GM20000 (cell line): Measurements from ENCODE around the gene CMTM8.
"Not testable (repeated sequence)": the region's sequence is repeated elsewhere in the genome, so short reads cannot be mapped to it uniquely, and the experiment has no call there.

Experiments used
- DNase-seq: peaks from one replicate; pipeline ENCODE4 v3.0.0; 2012; ENCODE audit warnings: low spot score
- CTCF ChIP-seq: IDR thresholded peaks from 2 replicates; pipeline ENCODE4 v1.5.1; 2012; ENCODE audit warnings: mild to moderate bottlenecking, control low read depth; ENCODE audit errors: extremely low read depth, missing control alignments

The CMTM8 gene

GRCh38 chr3:32383136-32383711 is 144.7 kb downstream of the CMTM8 start:
- no peak for DNase-seq
- TF ChIP-seq CTCF, result no peak

DNA sequence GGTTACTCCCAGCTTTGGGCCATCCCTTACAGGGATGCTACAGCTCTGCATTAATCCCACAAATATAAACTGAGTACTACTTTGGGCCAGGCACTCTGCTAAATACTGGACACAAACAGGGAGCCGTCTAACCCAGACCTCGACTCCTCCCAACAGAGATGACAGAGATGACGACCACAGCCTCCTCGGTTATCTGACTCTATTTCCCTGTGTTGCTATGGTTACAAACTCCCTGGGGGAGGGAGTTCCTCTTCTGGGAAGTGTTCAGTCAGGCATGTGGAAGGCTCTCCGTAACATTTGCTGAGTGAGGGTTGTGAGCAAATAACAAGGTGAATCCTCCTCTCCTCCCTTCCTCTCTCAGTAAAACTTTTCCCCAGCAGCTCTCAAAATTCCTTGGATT is 146.5 kb downstream of the CMTM8 start:
- no peak for TF ChIP-seq CTCF
- DNase-seq, result no peak

GRCh38 chr3:32387512-32387911 is 149.0 kb downstream of the CMTM8 start:
- no peak for DNase-seq
- TF ChIP-seq CTCF, result no peak

- DNase-seq, result not testable (repeated sequence)
These were observed 151.1 kb downstream of the CMTM8 start for GRCh38 chr3:32389577-32389976.

DNA sequence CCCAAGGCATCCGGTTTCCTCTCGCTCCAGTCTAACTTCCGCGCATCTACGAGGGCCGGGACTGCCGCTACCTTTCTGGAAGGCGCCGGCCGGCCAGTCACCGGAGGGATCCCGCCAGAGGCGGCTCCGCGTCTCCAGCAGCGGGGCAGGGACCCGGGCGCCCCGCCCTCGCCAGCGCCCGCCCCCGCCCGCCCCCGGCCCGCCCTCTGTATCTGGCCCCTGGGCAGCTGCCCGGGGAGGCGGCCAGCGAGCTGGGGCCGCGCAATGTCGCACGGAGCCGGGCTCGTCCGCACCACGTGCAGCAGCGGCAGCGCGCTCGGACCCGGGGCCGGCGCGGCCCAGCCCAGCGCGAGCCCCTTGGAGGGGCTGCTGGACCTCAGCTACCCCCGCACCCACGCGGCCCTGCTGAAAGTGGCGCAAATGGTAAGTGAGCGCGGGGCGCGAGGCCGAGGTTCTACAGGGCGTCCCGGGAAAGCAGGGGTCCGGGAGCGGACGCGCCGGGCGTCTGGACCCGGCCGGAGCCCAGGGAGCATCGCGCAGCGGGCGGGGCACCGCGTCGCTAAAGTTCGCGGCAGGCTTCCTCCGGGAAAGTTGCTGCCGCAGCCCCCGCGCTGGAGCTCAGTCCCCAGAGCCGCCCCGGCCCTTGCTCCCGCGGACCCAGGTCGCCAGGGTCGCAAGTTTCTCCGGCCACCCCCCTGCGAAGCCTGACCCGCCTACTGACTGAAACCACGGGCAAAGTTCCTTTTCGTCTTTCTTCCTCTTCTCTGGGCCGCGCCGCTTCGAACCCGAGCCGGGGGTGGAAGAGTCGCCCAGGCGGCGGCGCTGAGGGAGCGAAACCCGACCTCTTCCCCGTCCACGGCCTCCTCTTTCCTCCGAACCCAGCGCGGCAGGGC is 153.4 kb downstream of the CMTM8 start, which contains the start of gene CMTM7:
CMTM7 (plus strand) TSS at position 211 of the 893 bp plus-strand sequence; CDS start at position 265, 54 bp downstream.
- no peak for TF ChIP-seq CTCF
- DNase-seq, result peak; percentile 71

- no peak for TF ChIP-seq CTCF
- DNase-seq, result peak; percentile 42
These were observed 154.2 kb downstream of the CMTM8 start for GRCh38 chr3:32392536-32393302.

DNA sequence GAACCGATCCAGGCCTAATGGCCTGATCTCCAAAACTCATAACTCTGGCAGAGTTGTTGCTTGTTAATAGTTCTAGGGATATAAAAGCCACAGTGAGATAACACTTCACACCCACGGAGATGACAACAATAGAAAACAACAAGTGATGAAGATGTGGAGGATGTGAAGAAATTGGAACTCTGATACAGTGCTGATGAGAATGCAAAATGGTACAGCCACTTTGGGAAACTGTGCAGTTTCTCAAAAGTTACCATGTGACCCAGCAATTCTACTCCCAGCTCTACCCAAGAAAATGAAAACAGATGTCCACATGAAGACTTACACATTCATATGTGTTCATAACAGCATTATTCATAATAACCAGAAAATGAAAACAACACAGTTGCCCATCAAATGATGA is 157.0 kb downstream of the CMTM8 start:
- DNase-seq, result no peak
- no peak for TF ChIP-seq CTCF
